Aorta (tissue), 5 donors: Measurements from ENCODE around the gene AMDHD2. TPM values are rescaled to one million over a fixed set of nuclear protein-coding genes. Genes with fewer than 3 reads are reported as not detected.
A peak's percentile ranks its signal among the peaks of the same experiment; 100 is the strongest.

ENCODE experiments used
- ATAC-seq: fragments of 200-7000 bp; cut with Tn5 transposase; one replicate; pipeline ENCODE4 v1.9.1; 2022; ENCODE audit warnings: moderate library complexity; ENCODE audit not compliant: low FRiP score
- DNase-seq, 2 donors: peaks; one replicate each; pipeline ENCODE4 v3.0.0-alpha.2; 2020
- H3K27ac ChIP-seq, 2 donors: one replicate each; pipeline ENCODE4 v1.5.1; 2013; ENCODE audit warnings: low read length in 2 of 2, mild to moderate bottlenecking in 2 of 2, moderate library complexity in 2 of 2, control low read depth in 1 of 2, inconsistent platforms in 1 of 2, low read depth in 1 of 2
- H3K27me3 ChIP-seq, 2 donors: one replicate each; pipeline ENCODE4 v1.6.1; 2013; ENCODE audit warnings: control low read depth in 1 of 2, low read length in 1 of 2, mild to moderate bottlenecking in 1 of 2, moderate library complexity in 1 of 2; ENCODE audit not compliant: insufficient read depth in 2 of 2, control insufficient read depth in 1 of 2
- H3K36me3 ChIP-seq, 2 donors: one replicate each; pipeline ENCODE4 v1.6.1; 2013; ENCODE audit warnings: control low read depth in 1 of 2, low read length in 1 of 2, mild to moderate bottlenecking in 1 of 2; ENCODE audit not compliant: insufficient read depth in 2 of 2, control insufficient read depth in 1 of 2
- H3K4me1 ChIP-seq, 2 donors: one replicate each; pipeline ENCODE4 v1.6.1; 2013; ENCODE audit warnings: low read length in 2 of 2, control low read depth in 1 of 2, mild to moderate bottlenecking in 1 of 2, moderate library complexity in 1 of 2; ENCODE audit not compliant: insufficient read depth in 2 of 2, control insufficient read depth in 1 of 2
- H3K4me3 ChIP-seq, 2 donors: one replicate each; pipeline ENCODE4 v1.5.1; 2013; ENCODE audit warnings: low read length in 2 of 2, control low read depth in 1 of 2, mild to moderate bottlenecking in 1 of 2
- H3K9me3 ChIP-seq: one replicate; pipeline ENCODE4 v1.6.1; 2013; ENCODE audit warnings: mild to moderate bottlenecking, low read length; ENCODE audit not compliant: control insufficient read depth
- WGBS, 2 donors: extraction: QIAGEN DNeasy Blood & Tissue Kit; methylation state at CpG; one replicate each; pipeline ENCODE4 v1.1.7; 2013; 5-methylcytosine and 5-hydroxymethylcytosine counted together
- intact Hi-C, 2 donors: fragments of 100-400 bp; cut with DNase I; formaldehyde crosslinking; loops; one replicate each; pipeline versions ENCODE4 v1.14.2 to v1.15.0; 2022
- polyA plus RNA-seq, 2 donors: library from polyadenylated mRNA; stranded (reverse); fragments of 200-250 nt; gene quantifications; one replicate each; pipeline ENCODE4 v1.2.3, GENCODE V29; 2013
- total RNA-seq, 2 donors: library from RNA; stranded (reverse); fragmentation: NEBNext Ultra II Directional; extraction: Animal tissue kit (Norgen Biotek cat#: 25700); gene quantifications; one replicate each; pipeline ENCODE4 v1.2.1, GENCODE V29; 2021
- donor health status: healthy with polysubstance abuse.
- donor health status: Bipolar disorder and iron deficiency.
- donor health status: DM: no; HTN: no; CAD: no.
- donor health status: DM: no; HTN: no; CAD: no.
- donor health status: DM: yes; HTN: yes; CAD: no.

Gene AMDHD2
- total and polyA plus RNA-seq, 4 donors, result 19.5 to 48.6 (median 33.3) TPM

DNA sequence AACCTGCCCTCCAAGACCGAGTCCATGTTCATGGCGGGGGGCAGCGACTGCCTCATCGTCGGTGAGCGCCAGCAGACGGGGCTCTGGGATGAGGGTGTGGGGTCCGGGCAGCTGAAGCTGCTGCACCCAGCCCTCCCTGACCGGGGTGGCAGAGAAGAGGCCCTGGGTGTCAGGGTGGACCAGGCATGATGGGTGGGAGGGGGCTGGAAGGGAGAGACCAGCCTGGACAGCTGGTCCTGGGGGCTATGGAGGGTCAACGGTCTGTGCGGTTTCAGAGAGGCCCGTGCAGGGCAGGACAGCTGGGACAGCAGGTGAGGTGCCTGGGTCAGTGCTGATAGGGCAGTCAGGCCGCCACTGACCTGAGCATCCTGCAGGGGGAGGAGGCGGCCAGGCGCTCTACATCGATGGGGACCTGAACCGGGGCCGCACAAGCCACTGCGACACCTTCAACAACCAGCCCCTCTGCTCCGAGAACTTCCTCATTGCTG, 19.7 kb upstream of the AMDHD2 start:
- H3K36me3 ChIP-seq, result no peaks in the 10 kb centered on the region
- DNase-seq (no peak), ATAC-seq (no peak)
- H3K4me1 ChIP-seq, result no peaks in the 10 kb centered on the region
- 86 to 87% methylated on average over 20 of the region's 20 CpGs for WGBS, 2 donors
- no peak overlapping the region for H3K4me3 ChIP-seq
- H3K27ac ChIP-seq, result no peak overlapping the region
- H3K27me3 ChIP-seq, result no peaks in the 10 kb centered on the region
- intact Hi-C loops, result loop anchor here (2.0 to 5.0 kb wide), 2 partner anchors 73 to 160 kb away; partner anchors contain the start of genes ABCA3 (in 1 of the 2) and CCNF (in 1 of the 2)
- no peaks in the 10 kb centered on the region for H3K9me3 ChIP-seq

DNA sequence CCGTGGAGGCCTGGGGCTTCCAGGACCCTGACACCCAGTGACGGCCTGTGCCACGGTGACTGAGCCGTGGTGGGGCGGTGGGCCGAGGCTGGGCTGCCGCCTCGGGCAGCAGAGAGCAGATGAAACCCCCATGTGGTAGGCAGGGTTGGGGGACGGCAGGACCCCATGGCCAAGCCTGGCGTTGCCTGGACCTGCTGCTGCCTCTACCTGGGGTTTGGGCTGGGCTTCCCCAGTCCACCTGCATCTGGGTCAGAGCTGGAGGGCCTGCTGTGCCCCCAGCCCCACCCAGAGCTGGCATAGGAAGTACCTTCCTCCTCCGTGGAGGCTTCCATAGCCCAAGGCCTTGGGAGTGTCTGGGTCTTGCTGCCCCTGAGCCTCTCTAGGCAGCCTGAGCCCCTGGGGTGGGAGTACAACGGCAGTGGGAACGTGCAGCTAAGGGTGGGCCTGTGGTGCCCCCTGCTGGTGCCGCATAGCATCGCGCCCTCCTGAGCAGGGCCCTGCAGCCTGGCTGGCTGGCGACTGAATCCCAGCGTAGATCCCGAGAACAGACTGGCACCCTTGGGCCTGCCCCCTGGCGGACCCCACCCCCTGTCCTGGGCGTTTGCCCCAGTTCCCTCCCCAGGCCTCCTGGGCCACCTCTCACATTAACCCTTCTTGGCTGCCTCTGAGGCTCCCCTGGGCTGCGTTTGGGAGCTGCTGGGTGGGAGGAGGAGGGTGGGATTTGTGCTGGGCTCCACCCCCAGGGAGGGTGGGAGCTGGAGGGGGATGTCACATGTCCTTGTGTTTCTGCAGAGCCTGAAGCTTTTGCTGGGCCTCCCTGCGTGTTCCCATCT, 19.0 kb upstream of the AMDHD2 start:
- peak; percentile 89 to 93 for DNase-seq
- Histone ChIP-seq H3K4me1 (no peaks in the 10 kb centered on the region), H3K27ac (no peak overlapping the region), H3K36me3 (no peaks in the 10 kb centered on the region), H3K9me3 (no peaks in the 10 kb centered on the region), H3K27me3 (no peaks in the 10 kb centered on the region), H3K4me3 (no peak overlapping the region)
- intact Hi-C loops, result loop anchor here (2.0 to 5.0 kb wide), 2 partner anchors 74 to 160 kb away; partner anchors contain the start of genes ABCA3 (in 1 of the 2) and CCNF (in 1 of the 2)
- 34 to 37% methylated on average over 20 to 23 of the region's 23 CpGs for WGBS, 2 donors
- peak; percentile 92 for ATAC-seq

DNA sequence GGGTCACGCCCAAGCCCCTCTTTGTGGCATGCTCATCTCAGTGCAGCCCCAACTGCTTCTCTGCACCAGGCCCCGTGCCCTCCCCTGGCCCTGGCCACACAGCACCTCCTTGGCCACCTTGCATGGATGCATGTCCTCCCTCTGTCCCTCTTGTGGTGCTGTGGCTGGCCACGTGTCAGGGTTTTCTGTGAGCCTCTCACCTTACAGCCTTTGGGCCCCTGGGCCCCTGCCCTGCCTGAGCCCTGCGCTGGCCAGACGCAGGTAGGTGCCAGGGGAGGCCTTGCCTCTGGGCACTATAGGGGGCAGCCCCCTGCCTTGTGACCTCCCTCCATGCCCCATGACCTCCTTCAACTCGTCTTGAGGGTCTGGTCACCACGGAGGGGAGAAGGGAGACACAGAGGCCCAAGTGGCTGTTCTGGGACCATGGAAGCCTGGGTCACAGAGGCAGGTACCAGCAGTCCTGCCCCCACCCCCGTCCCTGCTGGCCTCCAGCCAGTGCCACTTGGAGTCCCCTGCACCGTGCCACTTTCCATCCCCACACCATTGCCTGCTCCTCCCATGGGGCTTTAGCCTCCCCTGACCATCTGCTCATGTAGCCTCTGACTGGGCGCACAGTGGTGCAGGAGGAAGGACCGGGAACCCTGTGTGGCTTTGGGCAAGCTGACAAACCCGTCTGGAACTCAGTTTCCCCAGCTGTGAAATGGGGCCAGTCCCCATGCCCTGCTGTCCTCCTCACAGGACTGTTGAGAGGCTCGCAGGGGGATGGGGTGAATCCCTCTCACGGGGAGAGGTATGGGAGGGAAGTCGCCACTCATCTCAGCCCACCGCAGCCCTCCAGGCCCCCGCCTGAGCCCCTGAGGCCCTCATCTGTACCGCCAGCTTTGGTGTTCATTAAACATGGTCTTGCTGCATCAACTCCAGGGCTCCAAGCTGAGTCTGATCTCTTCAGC, 17.9 kb upstream of the AMDHD2 start:
- Histone ChIP-seq H3K27ac (no peak overlapping the region), H3K4me1 (no peaks in the 10 kb centered on the region), H3K4me3 (no peak overlapping the region), H3K36me3 (no peaks in the 10 kb centered on the region), H3K27me3 (no peaks in the 10 kb centered on the region), H3K9me3 (no peaks in the 10 kb centered on the region)
- no peak for DNase-seq
- ATAC-seq, result no peak
- WGBS, 2 donors, result 73% methylated on average over 15 to 18 of the region's 18 CpGs
- intact Hi-C loops, result loop anchor here (2.0 to 5.0 kb wide), 2 partner anchors 75 to 161 kb away; partner anchors contain the start of genes ABCA3 (in 1 of the 2) and CCNF (in 1 of the 2)

DNA sequence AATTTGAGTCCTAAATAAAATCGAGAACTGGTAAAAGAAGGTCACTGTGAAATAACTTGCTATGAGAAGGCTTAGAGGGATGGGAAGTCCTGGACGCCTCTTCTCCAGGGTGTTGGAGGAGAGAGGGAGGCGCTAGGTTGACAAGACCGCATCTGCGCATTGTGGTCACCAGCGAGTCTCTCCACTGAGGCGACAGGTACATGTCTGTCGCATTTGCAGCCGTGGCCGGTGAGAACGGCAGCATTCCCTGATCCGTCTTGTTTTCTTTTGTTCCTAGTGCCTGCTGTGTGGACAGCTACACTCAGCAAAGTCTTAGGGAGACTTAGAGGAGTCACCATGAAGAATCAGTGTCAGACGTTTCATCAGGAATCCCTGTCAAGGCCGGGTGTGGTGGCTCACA, 14.5 kb upstream of the AMDHD2 start:
- Histone ChIP-seq H3K27ac (no peak overlapping the region), H3K4me1 (no peaks in the 10 kb centered on the region), H3K4me3 (no peak overlapping the region), H3K9me3 (no peaks in the 10 kb centered on the region), H3K36me3 (no peaks in the 10 kb centered on the region), H3K27me3 (no peaks in the 10 kb centered on the region)
- intact Hi-C loops, result no loop called here
- 89 to 90% methylated on average over 14 of the region's 14 CpGs for WGBS, 2 donors
- ATAC-seq, result no peak
- DNase-seq, result no peak

DNA sequence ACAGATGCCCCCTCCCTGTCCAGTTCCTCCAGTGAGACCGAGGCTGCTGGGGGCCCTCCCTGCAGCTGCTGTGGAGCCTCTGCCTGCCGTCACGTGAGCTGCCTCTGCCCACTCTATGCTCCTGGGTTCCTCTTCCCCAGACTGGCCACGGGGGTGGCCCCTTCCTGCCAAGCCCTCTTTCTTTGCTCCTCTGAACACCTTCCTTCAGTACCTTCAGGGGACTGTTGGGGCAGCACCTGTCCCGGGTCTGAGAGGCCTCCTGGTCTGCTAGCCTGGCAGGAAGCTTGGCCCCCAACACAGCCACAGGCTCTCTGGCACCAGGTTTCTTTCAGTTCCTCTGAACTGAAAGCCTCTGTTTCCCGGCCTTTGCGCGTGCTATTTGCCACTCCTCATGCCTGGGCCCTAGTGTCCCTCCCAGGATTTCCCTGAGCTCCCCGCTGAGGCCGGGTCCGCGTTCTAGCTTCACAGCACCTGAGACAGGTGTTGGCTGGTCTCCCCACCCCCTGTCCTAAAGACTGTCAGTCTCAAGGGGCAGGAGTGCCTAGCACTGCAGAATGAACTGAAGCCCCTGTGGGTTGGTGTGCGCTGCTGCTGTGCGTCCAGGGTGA, 13.0 kb upstream of the AMDHD2 start:
- intact Hi-C loops, result no loop called here
- DNase-seq (peak in 1 of 2 donors; percentile 84), ATAC-seq (no peak)
- Histone ChIP-seq H3K36me3 (no peaks in the 10 kb centered on the region), H3K9me3 (no peaks in the 10 kb centered on the region), H3K27me3 (no peaks in the 10 kb centered on the region), H3K4me1 (no peaks in the 10 kb centered on the region), H3K27ac (no peak overlapping the region), H3K4me3 (no peak overlapping the region)
- 81 to 84% methylated on average over 14 of the region's 14 CpGs for WGBS, 2 donors

DNA sequence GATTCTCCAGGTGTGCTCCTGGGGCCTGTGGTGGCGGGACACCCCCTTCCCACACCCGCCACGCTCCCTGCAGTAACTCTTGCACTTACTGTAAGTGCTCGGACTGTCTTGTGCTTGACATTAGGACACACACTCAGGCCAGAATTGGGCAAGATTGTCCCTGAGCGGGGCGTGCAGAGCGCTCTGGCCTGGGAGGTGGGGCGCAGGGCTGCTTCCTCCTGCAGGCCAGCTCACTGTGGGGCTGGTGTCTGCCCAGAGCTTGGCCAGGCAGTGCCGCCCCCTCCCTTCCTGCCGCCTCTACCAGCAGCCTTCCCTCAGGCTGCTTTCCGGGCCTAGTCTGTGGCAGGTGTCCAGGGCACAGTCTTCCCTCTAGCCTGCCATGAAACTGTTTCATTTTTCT, 12.5 kb upstream of the AMDHD2 start:
- WGBS, 2 donors, result 88 to 89% methylated on average over 11 of the region's 11 CpGs
- Histone ChIP-seq H3K27me3 (no peaks in the 10 kb centered on the region), H3K4me3 (no peak overlapping the region), H3K4me1 (no peaks in the 10 kb centered on the region), H3K27ac (no peak overlapping the region), H3K36me3 (no peaks in the 10 kb centered on the region), H3K9me3 (no peaks in the 10 kb centered on the region)
- ATAC-seq (no peak), DNase-seq (peak in 1 of 2 donors; percentile 86)
- intact Hi-C loops, result no loop called here

DNA sequence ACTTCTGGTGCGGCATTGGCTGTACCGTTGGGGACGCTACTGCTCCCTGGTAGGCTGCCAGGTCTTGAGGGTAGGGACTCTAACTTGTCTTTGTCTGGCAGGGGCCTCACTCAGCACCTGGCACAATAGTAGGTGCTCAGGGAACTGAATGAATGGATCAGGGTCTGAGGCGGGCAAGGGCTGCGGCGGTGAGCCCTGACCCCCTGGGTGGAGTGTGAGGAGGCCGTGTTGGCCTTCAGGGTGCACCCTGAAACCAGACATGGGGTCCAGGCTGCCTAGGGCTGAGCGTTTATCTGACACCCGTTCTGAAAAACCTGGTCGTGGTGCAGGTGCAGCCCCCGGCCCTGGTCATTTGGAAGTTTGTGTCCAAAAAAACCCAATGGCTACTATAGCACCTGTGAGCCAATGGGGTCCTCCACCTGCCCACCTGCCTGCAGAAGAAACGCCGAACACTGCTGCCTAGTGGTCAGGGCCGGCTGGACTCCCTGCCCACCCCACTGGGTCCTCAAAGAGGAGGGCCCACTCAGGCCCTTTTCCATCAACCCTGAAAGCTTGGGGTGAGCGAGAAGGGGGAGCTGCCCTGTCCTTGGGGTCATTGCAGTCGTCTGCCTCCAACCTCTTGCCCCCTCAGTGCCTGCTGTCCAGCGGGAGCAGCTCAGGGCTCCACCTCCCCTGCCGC, 11.3 kb upstream of the AMDHD2 start:
- WGBS, 2 donors, result 88 to 92% methylated on average over 18 of the region's 18 CpGs
- no peak for ATAC-seq
- no peaks in the 10 kb centered on the region for H3K36me3 ChIP-seq
- peak in 1 of 2 donors; percentile 42 for DNase-seq
- H3K4me3 ChIP-seq, result no peak overlapping the region
- no peaks in the 10 kb centered on the region for H3K27me3 ChIP-seq
- no peaks in the 10 kb centered on the region for H3K4me1 ChIP-seq
- H3K9me3 ChIP-seq, result no peaks in the 10 kb centered on the region
- H3K27ac ChIP-seq, result no peak overlapping the region
- intact Hi-C loops, result no loop called here
